ENCODE measurements around the gene BANF2. TPM values are rescaled to one million over a fixed set of nuclear protein-coding genes. Genes with fewer than 3 reads are reported as not detected.

Gene BANF2
- total and polyA plus RNA-seq, 4 donors, result not detected

DNA sequence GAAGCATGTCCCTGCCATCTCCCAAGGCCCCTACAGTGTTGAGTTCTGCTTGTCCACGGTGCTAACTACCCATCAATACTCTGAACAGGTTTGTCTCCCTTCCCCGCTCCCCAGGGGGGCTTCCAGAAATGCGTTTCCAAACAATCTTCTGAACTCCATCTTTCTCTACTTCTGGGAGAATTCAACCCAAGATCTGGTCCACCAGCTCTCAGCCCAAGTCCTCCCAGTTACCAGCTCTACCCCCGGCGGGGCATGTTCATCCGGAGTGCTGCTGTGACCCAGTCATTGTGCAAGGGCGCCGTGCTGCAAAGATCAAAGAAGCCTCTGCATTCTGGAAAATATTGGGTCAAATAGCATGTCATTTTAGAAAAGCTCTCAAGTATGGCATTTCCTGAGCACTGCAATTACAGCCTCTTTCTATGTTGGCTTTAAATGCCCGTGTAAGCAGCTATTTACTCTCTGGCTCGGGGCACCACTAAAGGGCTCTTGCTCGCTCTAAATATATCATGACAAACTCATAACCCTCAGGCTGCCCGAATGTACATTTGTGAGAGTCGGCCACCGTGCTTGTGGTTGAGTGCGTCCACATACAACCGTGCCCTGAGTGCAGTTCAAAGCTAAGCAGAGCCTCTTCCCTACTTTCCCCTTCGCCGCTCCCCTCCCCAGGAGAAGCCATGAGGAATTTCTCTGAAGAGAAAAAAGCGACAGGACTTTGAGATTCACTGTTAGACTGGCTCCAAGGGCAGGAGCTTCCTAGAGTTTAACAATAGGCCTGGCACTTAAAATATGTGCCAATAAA lies 71.6 kb downstream of the BANF2 start:
- H3K36me3 ChIP-seq (ENCODE audit: control insufficient read depth in 4 of 4, insufficient read depth in 3 of 4, low read depth in 1 of 4, low read length in 3 of 4), result no peaks in the 10 kb centered on the region
- H3K27me3 ChIP-seq (ENCODE audit: control insufficient read depth in 4 of 4, insufficient read depth in 4 of 4, low read length in 3 of 4), result no peaks in the 10 kb centered on the region
- 80% methylated on average over 19 of the region's 19 CpGs for WGBS
- H3K4me3 ChIP-seq (ENCODE audit: low read depth in 1 of 3, low read length in 3 of 3), result no peak overlapping the region
- DNase-seq (ENCODE audit: low spot score), result no peak
- no peak overlapping the region for H3K9ac ChIP-seq (ENCODE audit: low read depth in 1 of 2, low read length in 2 of 2)
- no peak for TF ChIP-seq FOXA1 (IDR thresholded peaks at IDR 0.05)
- no peaks in the 10 kb centered on the region for H3K9me3 ChIP-seq (ENCODE audit: control insufficient read depth in 4 of 4, low read length in 3 of 4)
- no peak overlapping the region for H3K27ac ChIP-seq (ENCODE audit: low read depth in 1 of 2, low read length in 2 of 2)
- no peaks in the 10 kb centered on the region for H3K4me1 ChIP-seq (ENCODE audit: control insufficient read depth in 4 of 4, insufficient read depth in 4 of 4, low read length in 3 of 4)

DNA sequence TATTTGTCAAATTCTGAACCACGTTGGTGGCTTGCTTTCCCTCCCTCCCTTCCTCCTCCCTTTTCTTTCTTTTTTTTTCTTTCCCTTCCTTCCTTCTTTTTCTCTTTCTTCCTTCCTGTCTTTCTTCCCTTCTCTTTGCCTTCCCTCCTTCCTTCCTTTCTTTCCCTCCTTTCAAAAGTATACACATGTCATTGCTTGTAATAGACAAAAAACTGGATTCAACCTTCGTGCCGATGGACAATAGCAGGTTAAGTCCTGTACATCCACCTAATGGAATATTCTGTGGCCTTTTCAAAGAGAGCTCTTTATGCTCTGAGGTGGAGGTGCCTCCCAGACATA lies 72.2 kb downstream of the BANF2 start:
- Histone ChIP-seq H3K36me3 (ENCODE audit: control insufficient read depth in 4 of 4, insufficient read depth in 3 of 4, low read depth in 1 of 4, low read length in 3 of 4) (no peaks in the 10 kb centered on the region), H3K9ac (ENCODE audit: low read depth in 1 of 2, low read length in 2 of 2) (no peak overlapping the region), H3K9me3 (ENCODE audit: control insufficient read depth in 4 of 4, low read length in 3 of 4) (no peaks in the 10 kb centered on the region), H3K27ac (ENCODE audit: low read depth in 1 of 2, low read length in 2 of 2) (no peak overlapping the region), H3K27me3 (ENCODE audit: control insufficient read depth in 4 of 4, insufficient read depth in 4 of 4, low read length in 3 of 4) (no peaks in the 10 kb centered on the region), H3K4me3 (ENCODE audit: low read depth in 1 of 3, low read length in 3 of 3) (no peak overlapping the region), H3K4me1 (ENCODE audit: control insufficient read depth in 4 of 4, insufficient read depth in 4 of 4, low read length in 3 of 4) (no peaks in the 10 kb centered on the region)
- TF ChIP-seq JUND (IDR thresholded peaks at IDR 0.05) (no peak), EGR1 (IDR thresholded peaks at IDR 0.05; ENCODE audit: low read depth in 2 of 2) (no peak), MAX (IDR thresholded peaks at IDR 0.05) (no peak), HNF4G (IDR thresholded peaks at IDR 0.05) (no peak), SP1 (IDR thresholded peaks at IDR 0.05) (no peak), GABPA (IDR thresholded peaks at IDR 0.05 in 1 of 2, conservative IDR thresholded peaks at IDR 0.05 in 1 of 2) (no peak), TAF1 (conservative IDR thresholded peaks at IDR 0.05) (no peak), YY1 (IDR thresholded peaks at IDR 0.05) (no peak), NR2F2 (IDR thresholded peaks at IDR 0.05) (no peak)
- no peak for DNase-seq (ENCODE audit: low spot score)
- 70% methylated on average over 3 of the region's 3 CpGs for WGBS

GRCh38 chr20:17773619-17774018 lies 73.9 kb downstream of the BANF2 start:
- 96% methylated on average over 6 of the region's 6 CpGs for WGBS
- no peak for TF ChIP-seq MAX (IDR thresholded peaks at IDR 0.05)
- no peak for TF ChIP-seq FOXA2 (IDR thresholded peaks at IDR 0.05)
- TF ChIP-seq, protein P1, sequence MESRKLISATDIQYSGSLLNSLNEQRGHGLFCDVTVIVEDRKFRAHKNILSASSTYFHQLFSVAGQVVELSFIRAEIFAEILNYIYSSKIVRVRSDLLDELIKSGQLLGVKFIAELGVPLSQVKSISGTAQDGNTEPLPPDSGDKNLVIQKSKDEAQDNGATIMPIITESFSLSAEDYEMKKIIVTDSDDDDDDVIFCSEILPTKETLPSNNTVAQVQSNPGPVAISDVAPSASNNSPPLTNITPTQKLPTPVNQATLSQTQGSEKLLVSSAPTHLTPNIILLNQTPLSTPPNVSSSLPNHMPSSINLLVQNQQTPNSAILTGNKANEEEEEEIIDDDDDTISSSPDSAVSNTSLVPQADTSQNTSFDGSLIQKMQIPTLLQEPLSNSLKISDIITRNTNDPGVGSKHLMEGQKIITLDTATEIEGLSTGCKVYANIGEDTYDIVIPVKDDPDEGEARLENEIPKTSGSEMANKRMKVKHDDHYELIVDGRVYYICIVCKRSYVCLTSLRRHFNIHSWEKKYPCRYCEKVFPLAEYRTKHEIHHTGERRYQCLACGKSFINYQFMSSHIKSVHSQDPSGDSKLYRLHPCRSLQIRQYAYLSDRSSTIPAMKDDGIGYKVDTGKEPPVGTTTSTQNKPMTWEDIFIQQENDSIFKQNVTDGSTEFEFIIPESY (IDR thresholded peaks at IDR 0.05), result no peak
- TF ChIP-seq, protein P2, sequence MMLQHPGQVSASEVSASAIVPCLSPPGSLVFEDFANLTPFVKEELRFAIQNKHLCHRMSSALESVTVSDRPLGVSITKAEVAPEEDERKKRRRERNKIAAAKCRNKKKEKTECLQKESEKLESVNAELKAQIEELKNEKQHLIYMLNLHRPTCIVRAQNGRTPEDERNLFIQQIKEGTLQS (IDR thresholded peaks at IDR 0.05), result no peak
- TF ChIP-seq RXRA (IDR thresholded peaks at IDR 0.05), result no peak
- TF ChIP-seq YY1 (IDR thresholded peaks at IDR 0.05), result no peak
- H3K27me3 ChIP-seq (ENCODE audit: control insufficient read depth in 4 of 4, insufficient read depth in 4 of 4, low read length in 3 of 4), result no peaks in the 10 kb centered on the region
- no peaks in the 10 kb centered on the region for H3K36me3 ChIP-seq (ENCODE audit: control insufficient read depth in 4 of 4, insufficient read depth in 3 of 4, low read depth in 1 of 4, low read length in 3 of 4)
- H3K9me3 ChIP-seq (ENCODE audit: control insufficient read depth in 4 of 4, low read length in 3 of 4), result no peaks in the 10 kb centered on the region
- no peaks in the 10 kb centered on the region for H3K4me1 ChIP-seq (ENCODE audit: control insufficient read depth in 4 of 4, insufficient read depth in 4 of 4, low read length in 3 of 4)
- DNase-seq (ENCODE audit: low spot score), result no peak
- no peak overlapping the region for H3K9ac ChIP-seq (ENCODE audit: low read depth in 1 of 2, low read length in 2 of 2)
- H3K4me3 ChIP-seq (ENCODE audit: low read depth in 1 of 3, low read length in 3 of 3), result no peak overlapping the region
- H3K27ac ChIP-seq (ENCODE audit: low read depth in 1 of 2, low read length in 2 of 2), result no peak overlapping the region

Data from liver (tissue), 9 donors.